Measurements from ENCODE around the gene FAM228B. TPM values are rescaled to one million over a fixed set of nuclear protein-coding genes. Genes with fewer than 3 reads are reported as not detected.
A peak's percentile ranks its signal among the peaks of the same experiment; 100 is the strongest.

Gene FAM228B
- total RNA-seq, 1 donor: 14.2 TPM

DNA sequence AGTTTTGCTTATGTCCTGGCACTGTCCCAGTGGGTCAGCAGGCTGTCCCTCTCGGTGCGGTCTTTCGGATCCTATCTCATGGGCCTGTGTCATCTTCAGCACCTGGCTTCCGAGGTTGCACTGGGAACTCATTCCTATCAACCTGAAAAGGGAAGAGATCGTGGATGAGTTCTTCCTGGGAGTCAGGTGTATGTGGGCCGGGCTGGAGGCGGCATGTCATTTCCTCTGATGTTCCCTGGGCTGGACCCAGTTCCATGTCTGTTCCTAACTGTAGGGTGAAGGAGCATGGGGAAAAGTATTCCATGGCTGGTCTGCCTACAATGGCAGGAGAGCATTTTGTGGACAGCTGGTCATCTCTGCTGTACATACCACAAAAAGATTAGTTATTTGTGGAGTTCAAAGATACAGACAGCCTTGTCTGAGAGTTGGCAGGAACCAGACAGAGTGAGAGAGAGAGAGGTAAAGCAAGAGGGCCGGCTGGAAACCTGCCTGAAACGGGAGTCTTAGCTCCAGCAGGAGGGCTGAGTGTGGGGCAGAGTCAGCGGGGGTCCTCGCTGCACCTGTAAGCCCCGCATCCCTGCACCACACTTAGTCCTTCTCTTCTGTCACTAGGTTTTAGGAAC, 76.8 kb downstream of the FAM228B start:
- no peak overlapping the region for H3K4me3 ChIP-seq (ENCODE audit: low read depth, low read length)
- no peak for DNase-seq (ENCODE audit: low read depth)
- TF ChIP-seq, protein P1, sequence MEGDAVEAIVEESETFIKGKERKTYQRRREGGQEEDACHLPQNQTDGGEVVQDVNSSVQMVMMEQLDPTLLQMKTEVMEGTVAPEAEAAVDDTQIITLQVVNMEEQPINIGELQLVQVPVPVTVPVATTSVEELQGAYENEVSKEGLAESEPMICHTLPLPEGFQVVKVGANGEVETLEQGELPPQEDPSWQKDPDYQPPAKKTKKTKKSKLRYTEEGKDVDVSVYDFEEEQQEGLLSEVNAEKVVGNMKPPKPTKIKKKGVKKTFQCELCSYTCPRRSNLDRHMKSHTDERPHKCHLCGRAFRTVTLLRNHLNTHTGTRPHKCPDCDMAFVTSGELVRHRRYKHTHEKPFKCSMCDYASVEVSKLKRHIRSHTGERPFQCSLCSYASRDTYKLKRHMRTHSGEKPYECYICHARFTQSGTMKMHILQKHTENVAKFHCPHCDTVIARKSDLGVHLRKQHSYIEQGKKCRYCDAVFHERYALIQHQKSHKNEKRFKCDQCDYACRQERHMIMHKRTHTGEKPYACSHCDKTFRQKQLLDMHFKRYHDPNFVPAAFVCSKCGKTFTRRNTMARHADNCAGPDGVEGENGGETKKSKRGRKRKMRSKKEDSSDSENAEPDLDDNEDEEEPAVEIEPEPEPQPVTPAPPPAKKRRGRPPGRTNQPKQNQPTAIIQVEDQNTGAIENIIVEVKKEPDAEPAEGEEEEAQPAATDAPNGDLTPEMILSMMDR (IDR thresholded peaks at IDR 0.05; ENCODE audit: insufficient read depth, low read depth, low read length): no peak

DNA sequence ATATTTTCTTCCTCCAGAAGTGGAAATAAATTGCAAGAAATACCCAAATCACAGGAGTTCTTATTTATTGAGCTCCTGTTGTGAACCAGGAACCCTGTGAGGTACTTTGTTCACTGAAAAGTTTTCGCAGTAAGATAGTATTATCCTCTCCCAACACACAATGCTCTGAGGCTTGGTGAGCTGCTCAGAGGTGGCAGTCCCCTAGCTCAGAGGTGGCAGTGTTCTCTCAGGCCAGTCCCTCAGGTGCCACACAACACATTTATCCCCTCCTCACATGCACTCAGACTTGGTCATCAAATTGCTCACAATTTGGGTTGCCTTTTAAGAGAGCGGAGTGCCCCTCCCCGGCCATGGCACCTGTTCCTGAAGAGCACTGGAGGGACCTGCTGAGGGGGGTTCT, 77.5 kb downstream of the FAM228B start:
- DNase-seq (ENCODE audit: low read depth): no peak
- no peak overlapping the region for H3K4me3 ChIP-seq (ENCODE audit: low read depth, low read length)
- TF ChIP-seq, protein P1 (IDR thresholded peaks at IDR 0.05; ENCODE audit: insufficient read depth, low read depth, low read length): no peak

DNA sequence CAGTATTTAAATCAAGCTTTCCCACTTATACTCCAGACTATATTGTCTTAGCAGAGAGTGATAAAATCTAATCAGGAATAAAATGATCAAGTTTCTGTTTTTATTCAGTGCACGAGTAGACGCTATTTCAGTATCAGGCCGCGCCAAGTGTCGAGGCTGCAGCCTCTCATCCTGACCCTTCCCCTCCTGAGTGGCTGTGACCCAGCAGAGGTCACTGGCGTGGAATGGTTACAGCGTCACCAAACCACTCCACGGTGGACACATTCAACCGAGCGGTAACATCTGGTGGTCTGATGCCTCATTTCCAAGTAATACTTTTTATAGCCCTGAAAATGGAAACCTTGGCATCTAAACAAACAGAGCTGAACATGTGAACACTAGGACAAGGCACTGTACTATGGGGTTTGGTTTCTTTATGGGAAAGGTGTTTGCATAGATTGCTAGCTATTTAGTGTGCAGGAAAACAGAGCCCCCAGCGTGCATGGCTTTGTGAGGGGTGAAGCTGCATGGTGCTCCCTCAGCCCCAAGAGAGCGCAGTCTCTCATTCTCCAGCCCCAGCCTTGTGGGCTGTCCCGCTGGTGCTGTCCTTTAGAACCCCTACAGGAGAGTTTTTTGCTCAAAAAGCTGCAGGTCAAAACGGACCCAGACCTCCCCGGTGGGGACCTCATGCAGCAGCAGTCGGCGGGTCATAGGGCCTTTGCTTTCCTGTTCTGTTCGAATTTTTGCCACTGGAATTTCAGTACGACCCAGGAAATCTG, 79.9 kb downstream of the FAM228B start:
- no peak overlapping the region for H3K4me3 ChIP-seq (ENCODE audit: low read depth, low read length)
- TF ChIP-seq, protein P1 (IDR thresholded peaks at IDR 0.05; ENCODE audit: insufficient read depth, low read depth, low read length): no peak
- DNase-seq (ENCODE audit: low read depth): peak; percentile 21

DNA sequence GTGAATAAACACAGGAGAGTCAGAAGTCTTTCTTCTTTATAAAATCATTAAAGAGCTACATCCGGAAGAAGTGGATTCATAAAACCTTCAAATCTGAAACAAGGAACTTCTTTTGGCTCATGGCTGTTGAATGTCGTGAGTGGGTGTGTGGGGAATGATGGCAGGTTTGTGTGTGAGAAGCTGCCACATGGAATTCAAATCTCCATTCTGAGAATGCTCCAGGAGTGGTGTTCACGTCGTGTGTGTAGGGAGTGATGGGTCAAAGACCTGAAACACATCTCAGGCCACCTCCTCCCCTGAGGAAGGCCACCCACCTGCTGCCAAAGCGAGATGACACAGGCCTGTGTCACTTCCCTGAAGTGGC, 80.5 kb downstream of the FAM228B start:
- no peak for DNase-seq (ENCODE audit: low read depth)
- no peak overlapping the region for H3K4me3 ChIP-seq (ENCODE audit: low read depth, low read length)
- TF ChIP-seq, protein P1 (IDR thresholded peaks at IDR 0.05; ENCODE audit: insufficient read depth, low read depth, low read length): no peak

DNA sequence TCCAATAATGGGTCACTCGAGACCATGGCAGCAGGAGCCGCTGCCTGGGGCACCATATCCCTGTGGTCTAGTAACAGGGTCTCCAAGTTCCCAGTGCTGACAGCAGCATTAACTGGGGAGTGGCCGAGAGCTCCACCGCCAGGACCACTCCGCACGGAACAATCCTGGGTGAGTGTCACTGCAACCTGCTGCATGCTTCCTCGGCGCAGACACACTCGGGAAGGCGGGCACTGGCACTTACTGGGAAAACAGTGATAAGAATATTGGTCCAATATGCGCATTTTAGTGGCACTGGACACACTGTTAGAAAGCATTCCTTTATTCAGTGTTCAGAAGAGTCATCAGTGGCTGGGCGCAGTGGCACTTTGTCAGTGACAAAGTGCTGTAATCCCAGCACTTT, 81.2 kb downstream of the FAM228B start:
- no peak overlapping the region for H3K4me3 ChIP-seq (ENCODE audit: low read depth, low read length)
- TF ChIP-seq, protein P1 (IDR thresholded peaks at IDR 0.05; ENCODE audit: insufficient read depth, low read depth, low read length): no peak
- DNase-seq (ENCODE audit: low read depth): no peak

DNA sequence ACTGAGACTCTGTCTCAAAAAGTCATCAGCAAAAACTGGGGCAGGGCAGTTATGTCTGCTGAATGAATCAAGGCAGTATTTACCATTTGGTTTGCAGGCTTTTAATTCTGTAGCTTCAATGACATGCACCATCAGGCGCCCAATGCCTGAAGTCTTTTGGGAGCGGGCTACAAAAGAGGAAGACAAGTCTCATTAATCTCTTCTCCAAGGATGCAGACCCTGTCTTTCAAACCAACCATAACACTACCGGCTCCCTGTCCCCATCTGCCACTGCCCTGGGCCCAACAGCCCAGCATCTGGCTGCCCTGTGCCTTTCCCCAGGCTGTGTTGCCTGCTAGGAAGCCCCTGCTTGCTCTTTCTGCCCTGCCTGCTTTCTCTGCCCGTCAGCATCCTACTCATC, 81.9 kb downstream of the FAM228B start:
- H3K4me3 ChIP-seq (ENCODE audit: low read depth, low read length): no peak overlapping the region
- DNase-seq (ENCODE audit: low read depth): no peak
- TF ChIP-seq, protein P1 (IDR thresholded peaks at IDR 0.05; ENCODE audit: insufficient read depth, low read depth, low read length): no peak
